Hematopoietic multipotent progenitor cell (in vitro differentiated cells): ENCODE results near the gene GMEB2. TPM values are rescaled to one million over a fixed set of nuclear protein-coding genes. Genes with fewer than 3 reads are reported as not detected.
"Not testable (repeated sequence)": the region's sequence is repeated elsewhere in the genome, so short reads cannot be mapped to it uniquely, and the experiment has no call there.

Source experiments
- DNase-seq, 3 donors: peaks; one replicate each; pipeline ENCODE4 v3.0.0-alpha.2; 2011 to 2015; ENCODE audit warnings: low read depth in 2 of 3, low spot score in 2 of 3
- total RNA-seq: library from RNA; depleted of rRNA; stranded (reverse); fragments of >200 nt; gene quantifications from one replicate; pipeline ENCODE4 v1.2.3, GENCODE V29; 2012

The GMEB2 gene
- total RNA-seq, 1 donor, result 11.8 TPM

GRCh38 chr20:63574156-63574828 is 52.6 kb downstream of the GMEB2 start, which contains the start of gene HELZ2:
HELZ2 (minus strand) TSS chr20:63574239; CDS start chr20:63572385, 1,854 bp downstream.
- peak in 2 of 3 donors; percentile 68 to 74 for DNase-seq

DNA sequence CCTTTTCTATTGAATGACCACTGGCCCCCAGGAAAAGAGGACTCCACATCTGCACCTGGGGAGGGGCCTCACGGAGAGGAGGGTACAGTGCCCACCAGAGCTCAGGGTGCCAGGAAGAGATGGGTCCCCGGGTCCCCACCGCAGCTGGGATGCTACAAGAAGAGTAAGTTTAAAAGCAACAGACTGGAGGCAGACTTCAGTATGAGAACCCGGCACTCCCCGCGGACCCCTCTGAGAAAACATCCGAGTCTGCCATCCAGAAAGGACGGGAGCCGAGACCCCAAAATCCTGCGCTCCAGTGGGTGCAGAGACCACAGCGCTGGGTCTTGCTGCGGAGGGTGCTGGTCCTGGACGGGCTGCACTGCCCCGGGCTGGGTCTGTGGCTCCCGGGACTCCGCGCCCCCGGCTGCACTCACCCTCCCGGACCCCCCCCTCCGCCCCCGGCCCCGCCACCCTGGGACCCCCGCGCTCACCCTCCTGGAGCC is 53.2 kb downstream of the GMEB2 start:
- peak in 1 of 3 donors; percentile 17 for DNase-seq

GRCh38 chr20:63572788-63573646 is 53.9 kb downstream of the GMEB2 start:
- no peak for DNase-seq

GRCh38 chr20:63572071-63572787 is 54.7 kb downstream of the GMEB2 start:
- DNase-seq, result no peak

- not testable (repeated sequence) for DNase-seq
These were observed 55.8 kb downstream of the GMEB2 start for GRCh38 chr20:63571087-63571478.

DNA sequence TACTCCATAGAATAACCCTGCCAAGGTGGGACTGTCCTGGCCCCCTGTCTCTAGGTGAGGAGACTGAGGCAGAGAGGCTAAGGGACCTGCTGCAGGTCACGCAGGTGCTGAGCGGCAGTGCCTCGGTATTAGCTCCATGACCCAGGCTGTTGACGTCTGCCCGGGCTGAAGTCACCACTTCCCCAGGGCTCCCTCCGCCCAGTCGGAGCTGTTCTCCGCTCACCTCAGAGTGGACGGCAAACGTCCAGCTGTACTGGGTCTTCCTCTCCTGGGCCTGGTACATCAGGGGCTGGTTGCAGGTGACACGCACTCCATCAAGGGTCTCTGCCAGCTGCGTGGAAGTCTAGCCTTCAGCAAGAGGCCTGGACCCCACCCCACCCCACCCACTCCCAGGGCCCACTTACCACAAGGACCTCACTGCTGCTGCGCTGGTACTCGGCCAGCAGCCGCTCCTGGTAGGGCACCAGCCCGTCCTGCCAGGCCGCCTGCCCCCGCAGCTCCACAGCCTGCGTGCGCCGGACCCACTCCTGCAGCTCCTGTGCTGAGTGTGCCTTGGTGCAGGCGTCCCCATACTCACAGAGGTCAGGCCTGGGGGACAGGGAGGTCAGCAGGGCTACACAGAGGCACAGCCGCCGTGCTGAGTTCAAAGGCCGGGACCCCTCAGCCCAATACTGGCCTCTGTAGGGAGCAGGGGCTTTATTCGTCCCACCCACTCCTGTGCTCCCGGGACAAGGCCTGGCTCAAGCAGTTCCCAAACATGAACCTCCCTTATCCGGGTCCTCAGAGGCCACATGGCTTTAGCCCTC is 56.4 kb downstream of the GMEB2 start:
- DNase-seq, result no peak

DNA sequence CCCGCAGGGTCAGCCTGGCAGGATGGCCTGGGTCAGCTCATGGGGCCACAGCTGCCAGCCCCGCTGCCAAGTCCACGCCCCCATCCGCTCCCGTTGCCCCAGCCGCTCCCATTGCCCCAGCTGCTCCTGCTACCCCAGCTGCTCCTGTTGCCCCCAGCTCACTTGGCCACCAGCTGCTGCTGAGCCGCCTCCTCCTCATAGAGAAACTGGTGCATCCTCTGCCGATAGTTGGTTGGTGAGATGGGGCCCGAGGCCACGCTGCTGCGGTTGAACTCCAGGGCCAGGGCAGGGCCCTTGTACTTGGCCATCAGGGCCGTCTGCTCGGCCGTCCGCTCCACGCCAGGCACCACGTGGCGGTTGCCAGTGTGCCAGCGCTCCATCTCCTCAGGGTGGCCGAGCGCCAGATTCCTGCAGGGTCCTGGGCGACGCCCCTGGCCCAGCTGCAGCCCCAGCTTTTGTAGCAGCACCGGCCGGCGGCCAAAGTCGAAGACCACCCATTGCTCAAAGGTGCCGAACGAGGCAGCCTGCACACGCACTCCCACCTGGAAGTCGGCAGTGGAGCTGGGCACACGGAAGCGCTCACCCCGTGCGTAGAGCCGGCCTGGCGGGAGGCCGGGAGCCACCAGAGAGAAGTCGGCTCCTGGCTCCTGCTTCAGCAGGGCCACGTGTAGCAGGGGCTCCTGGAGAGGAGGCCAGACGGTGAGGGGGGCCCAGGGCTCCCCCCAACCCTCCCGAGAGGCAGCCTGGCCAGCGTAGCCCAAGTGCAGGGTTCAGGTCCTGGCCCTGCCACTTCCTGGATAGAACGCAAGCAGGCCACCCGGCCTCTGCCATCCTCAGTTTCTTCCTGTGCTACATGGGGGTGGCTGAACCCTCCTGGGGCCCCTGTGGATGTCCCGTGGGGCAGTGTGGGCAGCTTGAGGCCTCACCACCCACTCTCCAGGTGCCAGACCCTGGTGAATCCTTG is 57.6 kb downstream of the GMEB2 start:
- DNase-seq, result peak in 1 of 3 donors; percentile 27

DNA sequence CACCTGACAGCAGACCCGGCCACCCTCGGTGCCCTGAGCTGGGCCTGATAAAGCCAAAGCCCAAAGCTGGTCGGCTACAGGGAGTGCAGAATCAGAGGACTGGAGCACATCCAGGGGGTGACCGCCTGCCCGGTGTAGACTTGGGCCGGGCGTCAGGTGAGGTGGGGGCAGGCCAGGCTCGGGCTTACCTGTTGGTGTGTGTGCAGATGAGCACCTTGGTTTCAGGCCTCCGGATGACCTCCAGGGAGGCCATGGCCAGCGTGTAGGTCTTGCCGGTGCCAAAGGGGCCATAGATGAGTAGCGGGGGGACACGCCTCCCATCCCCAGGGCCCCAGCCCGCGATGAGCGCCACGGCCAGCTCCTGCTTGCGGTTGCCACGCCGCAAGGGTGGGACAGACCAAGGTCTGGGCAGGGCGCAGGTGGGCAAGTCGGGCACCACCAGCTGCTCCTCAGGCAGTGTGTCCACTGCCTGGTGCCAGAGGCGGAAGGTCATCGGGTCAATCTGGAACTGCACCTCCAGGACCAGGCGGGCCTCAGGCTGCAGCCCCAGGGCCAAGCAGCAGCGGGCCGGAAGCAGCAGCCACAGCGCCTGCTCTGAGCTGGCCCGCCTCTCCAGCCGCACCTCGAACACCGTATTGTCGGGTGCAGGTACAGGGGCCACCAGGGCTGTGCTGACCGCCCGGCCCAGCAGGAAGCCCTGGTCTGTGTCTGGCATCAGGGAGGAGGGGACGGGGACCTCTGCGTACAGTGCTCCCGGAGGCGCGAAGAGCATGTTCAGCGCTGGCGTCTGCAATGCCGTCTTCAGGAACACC is 58.5 kb downstream of the GMEB2 start:
- DNase-seq, result no peak

DNA sequence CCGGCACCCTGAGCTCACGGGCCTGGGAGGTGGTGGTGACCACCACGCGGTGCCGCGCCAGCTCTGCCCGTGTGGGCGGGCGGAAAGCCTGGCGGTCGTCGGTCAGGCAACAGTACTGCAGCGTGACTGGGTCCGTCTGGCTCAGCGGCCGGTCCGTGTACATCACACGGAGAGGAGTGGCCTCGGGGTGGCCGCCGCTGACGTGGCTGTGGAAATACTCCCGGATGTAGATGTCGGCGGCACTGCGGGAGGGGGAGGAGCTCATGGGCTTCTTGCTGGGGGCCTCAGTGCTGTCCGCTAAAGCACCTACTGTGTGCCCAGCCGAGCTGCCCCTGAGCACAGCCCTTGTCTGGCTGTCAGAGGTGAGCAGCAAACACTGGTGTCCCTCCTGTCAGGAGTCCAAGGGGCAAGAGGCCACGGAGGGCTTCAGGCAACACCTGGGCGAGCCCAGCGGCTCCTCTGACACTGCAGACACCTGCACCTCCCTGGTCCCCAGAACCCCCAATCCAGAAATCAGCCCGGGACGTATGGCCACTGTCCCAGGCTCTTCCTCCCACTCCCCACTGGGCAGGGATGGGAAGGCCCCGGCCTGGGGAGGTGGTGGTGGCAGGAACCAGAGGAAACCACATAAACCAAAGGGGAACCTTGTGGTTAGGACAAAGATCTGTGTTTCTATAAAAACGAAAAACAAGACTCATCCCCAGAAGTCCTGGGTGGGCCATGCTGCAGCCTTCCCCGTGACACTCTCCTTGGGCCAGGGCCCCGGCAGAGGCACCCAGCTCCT is 59.3 kb downstream of the GMEB2 start:
- peak in 2 of 3 donors; percentile 84 to 88 for DNase-seq

DNA sequence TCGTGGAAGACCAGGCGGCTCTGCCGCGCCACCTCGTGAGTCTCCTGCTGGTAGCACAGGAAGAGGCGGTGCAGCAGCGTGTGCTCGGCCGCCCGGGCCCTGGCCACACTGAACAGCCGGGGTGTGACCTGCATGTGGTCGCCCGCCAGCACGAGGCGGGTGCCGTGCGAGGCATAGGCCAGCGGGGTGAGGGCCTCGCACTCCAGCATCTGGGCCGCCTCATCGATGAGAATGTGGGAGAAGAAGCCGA is 59.8 kb downstream of the GMEB2 start:
- DNase-seq, result peak in 2 of 3 donors; percentile 35 to 48

DNA sequence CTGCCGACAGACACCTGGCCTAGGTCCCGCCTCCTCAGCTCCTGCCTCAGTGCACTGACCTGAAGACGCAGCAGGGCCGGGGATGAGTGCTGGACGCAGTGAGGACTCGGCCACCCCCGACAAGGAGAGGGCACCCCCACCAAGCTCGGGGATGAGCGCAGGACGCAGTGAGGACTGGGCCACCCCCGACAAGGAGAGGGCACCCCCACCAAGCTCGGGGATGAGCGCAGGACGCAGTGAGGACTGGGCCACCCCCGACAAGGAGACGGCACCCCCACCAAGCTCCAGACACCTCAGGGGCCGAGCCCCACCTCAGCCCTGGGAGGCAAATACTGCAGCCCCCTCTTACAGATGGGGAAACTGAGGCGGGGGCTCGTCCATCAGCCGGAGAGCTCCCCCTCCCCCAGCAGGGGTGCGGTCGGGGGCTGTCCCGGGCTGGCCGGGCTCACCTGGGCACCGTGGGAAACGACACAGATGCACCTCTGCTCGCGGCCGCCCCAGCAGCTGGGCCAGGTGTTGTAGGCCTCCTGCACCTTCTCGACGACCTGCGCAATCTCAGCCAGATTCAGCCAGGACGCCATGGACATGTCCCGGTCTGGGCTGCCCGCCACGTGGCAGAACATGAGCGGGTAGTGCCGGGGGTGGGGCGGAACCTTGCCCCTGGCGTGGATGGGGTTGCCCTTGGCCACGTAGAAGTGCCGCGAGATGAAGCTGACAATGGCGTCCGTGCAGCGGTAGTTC is 60.3 kb downstream of the GMEB2 start:
- DNase-seq, result no peak

GRCh38 chr20:63565699-63566335 is 61.1 kb downstream of the GMEB2 start:
- DNase-seq, result no peak

- no peak for DNase-seq
These were observed 61.7 kb downstream of the GMEB2 start for GRCh38 chr20:63565021-63565698.

DNA sequence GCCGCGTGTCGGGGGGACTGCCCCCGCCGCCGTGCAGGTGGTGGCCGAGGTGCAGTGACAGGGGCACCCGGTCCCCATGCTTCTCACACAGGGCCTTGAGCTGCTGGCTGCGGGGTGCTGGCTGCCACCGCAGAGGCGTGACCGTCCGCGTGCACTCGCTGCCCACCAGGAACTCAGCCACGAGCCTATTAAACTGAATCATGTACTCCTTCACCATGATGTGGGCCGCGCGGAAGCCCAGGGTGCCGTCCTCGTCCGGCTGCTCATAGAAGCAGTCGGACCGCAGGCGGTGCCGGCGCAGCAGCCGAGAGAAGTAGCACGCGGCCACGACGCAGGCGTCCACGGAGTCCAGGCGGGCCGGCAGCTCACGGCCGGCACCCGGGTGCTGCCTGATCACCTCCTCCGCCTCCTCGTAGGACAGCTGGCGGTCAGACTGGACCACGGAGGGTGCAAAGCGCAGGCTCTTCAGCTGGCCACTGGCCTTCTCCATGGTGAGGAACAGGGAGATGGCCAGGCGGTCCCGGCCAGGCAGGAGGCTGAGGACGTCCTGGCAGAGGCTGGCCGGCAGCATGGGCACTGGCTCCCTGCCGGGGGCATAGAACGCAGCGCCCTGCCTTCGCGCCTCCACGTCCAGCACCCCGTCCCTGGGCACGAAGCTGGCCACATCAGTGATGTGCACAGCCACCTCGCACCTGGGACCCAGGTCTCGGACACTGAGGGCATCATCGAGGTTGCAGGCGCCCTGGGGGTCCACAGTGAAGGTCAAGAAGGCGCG is 62.7 kb downstream of the GMEB2 start:
- DNase-seq, result no peak

DNA sequence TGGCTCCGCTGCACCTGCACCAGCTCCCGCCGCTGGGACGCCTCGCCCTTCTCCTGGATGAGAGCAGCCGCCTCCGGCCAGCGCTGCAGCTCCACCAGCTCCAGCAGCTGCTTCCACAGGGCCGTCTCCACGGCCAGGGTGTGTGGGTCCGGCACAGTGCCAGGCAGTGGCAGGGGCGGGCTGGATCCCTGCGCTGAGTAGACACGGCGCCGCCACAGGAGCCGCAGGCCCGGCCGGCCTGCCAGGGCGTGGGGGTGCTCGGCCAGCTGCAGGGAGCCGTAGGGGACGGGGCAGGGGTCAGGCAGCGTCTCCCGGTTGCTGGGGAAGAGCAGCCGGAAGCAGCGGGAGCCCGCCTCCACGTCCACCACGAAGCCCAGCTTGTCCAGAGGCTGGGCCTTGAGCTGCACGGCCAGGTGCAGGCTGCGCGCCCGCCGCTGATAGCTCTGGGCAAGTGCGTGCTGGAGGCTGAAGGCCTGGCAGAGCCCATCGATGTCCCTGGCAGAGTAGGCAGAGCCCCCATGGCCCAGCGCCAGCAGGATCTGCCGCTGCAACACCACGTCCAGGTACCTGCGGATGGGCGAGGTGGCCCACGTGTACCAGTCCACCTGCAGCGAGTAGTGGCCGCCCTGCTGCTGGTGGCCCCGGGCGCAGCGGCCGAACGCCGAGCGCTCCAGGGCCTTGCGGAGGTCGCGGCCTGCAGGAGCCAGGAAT is 63.5 kb downstream of the GMEB2 start:
- no peak for DNase-seq
